Measurements from ENCODE around the gene GAB2. TPM values are rescaled to one million over a fixed set of nuclear protein-coding genes. Genes with fewer than 3 reads are reported as not detected.

The GAB2 gene
- total RNA-seq, 1 experiment from 2014 or later, result 10.0 TPM

DNA sequence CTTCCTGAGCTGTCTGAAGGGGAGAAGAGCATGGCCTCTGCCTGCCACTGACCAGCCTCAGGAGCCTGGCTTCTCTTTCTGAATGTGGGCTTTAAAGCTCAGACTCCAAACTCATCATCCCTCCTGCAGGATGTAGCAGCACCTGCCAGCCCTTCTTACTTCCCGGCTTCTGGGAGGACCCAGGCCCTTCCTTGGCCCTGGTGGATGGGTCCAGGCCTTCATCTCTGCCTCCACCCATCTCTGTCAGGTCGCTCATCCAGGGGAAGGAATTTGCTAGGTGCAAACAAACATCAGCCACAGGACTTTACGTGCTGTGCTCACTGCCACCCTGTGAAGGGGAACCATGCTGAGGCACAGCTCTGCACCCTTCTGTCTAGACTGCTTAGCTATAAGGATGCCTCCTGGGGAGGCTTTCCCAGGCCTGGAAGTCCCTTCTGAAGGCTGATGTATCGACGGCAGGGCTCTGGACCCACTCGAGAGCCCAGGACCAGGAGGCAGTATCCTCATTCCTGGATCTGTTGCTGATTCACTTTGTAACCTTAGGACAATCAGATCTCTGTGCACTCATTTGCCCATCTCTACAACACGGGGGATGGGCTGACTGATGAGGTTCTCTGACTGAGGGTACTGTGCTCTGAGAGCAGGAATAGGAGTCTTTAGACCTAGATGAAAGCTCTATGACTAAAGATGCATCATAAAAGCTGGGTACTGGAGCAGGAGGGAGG lies 198.0 kb downstream of the GAB2 start:
- Histone ChIP-seq H3K27me3 (ENCODE audit: control insufficient read depth, insufficient read depth, low read length) (no peaks in the 10 kb centered on the region), H3K9me3 (ENCODE audit: control insufficient read depth, insufficient read depth, low read depth, low read length) (no peaks in the 10 kb centered on the region), H3K36me3 (ENCODE audit: control insufficient read depth, insufficient read depth, low read length) (no peaks in the 10 kb centered on the region), H3K27ac (ENCODE audit: low read length) (no peak overlapping the region), H3K4me3 (ENCODE audit: low read depth in 2 of 2, low read length in 2 of 2) (no peak overlapping the region), H3K4me1 (ENCODE audit: control insufficient read depth, insufficient read depth, low read length) (no peaks in the 10 kb centered on the region)
- TF ChIP-seq SIN3A (IDR thresholded peaks at IDR 0.05; ENCODE audit: borderline replicate concordance, insufficient read depth, low read depth, low read length) (no peak), TCF7L2 (IDR thresholded peaks at IDR 0.05; ENCODE audit: low read depth, low read length) (no peak), POLR2AphosphoS5 (IDR thresholded peaks at IDR 0.05; ENCODE audit: low read depth, low read length) (no peak)
- TF ChIP-seq, protein P1, sequence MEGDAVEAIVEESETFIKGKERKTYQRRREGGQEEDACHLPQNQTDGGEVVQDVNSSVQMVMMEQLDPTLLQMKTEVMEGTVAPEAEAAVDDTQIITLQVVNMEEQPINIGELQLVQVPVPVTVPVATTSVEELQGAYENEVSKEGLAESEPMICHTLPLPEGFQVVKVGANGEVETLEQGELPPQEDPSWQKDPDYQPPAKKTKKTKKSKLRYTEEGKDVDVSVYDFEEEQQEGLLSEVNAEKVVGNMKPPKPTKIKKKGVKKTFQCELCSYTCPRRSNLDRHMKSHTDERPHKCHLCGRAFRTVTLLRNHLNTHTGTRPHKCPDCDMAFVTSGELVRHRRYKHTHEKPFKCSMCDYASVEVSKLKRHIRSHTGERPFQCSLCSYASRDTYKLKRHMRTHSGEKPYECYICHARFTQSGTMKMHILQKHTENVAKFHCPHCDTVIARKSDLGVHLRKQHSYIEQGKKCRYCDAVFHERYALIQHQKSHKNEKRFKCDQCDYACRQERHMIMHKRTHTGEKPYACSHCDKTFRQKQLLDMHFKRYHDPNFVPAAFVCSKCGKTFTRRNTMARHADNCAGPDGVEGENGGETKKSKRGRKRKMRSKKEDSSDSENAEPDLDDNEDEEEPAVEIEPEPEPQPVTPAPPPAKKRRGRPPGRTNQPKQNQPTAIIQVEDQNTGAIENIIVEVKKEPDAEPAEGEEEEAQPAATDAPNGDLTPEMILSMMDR (IDR thresholded peaks at IDR 0.05), result no peak
- TF ChIP-seq, protein P2, sequence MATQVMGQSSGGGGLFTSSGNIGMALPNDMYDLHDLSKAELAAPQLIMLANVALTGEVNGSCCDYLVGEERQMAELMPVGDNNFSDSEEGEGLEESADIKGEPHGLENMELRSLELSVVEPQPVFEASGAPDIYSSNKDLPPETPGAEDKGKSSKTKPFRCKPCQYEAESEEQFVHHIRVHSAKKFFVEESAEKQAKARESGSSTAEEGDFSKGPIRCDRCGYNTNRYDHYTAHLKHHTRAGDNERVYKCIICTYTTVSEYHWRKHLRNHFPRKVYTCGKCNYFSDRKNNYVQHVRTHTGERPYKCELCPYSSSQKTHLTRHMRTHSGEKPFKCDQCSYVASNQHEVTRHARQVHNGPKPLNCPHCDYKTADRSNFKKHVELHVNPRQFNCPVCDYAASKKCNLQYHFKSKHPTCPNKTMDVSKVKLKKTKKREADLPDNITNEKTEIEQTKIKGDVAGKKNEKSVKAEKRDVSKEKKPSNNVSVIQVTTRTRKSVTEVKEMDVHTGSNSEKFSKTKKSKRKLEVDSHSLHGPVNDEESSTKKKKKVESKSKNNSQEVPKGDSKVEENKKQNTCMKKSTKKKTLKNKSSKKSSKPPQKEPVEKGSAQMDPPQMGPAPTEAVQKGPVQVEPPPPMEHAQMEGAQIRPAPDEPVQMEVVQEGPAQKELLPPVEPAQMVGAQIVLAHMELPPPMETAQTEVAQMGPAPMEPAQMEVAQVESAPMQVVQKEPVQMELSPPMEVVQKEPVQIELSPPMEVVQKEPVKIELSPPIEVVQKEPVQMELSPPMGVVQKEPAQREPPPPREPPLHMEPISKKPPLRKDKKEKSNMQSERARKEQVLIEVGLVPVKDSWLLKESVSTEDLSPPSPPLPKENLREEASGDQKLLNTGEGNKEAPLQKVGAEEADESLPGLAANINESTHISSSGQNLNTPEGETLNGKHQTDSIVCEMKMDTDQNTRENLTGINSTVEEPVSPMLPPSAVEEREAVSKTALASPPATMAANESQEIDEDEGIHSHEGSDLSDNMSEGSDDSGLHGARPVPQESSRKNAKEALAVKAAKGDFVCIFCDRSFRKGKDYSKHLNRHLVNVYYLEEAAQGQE (IDR thresholded peaks at IDR 0.05; ENCODE audit: insufficient read depth in 1 of 2, low read depth in 2 of 2, low read length in 1 of 2), result no peak
- no peak for ATAC-seq
- intact Hi-C loops (cut with micrococcal nuclease; ENCODE audit: unreplicated experiment) (no loop called here), in situ Hi-C loops (cut with HindIII; ENCODE audit: low pct_unique_long_range_greater_than_20kb, low sequenced_read_pairs) (no loop called here)
- DNase-seq (ENCODE audit: low read depth, low spot score), result no peak
- CTCF ChIA-PET, result interaction anchor here (0.8 kb wide), 1 partner anchor 9 kb away, joined by 3 read pairs; no protein-coding TSS in a partner anchor
- no TSS peak for BruUV-seq (replicated peaks)
- POLR2A ChIA-PET, result no interaction called here

DNA sequence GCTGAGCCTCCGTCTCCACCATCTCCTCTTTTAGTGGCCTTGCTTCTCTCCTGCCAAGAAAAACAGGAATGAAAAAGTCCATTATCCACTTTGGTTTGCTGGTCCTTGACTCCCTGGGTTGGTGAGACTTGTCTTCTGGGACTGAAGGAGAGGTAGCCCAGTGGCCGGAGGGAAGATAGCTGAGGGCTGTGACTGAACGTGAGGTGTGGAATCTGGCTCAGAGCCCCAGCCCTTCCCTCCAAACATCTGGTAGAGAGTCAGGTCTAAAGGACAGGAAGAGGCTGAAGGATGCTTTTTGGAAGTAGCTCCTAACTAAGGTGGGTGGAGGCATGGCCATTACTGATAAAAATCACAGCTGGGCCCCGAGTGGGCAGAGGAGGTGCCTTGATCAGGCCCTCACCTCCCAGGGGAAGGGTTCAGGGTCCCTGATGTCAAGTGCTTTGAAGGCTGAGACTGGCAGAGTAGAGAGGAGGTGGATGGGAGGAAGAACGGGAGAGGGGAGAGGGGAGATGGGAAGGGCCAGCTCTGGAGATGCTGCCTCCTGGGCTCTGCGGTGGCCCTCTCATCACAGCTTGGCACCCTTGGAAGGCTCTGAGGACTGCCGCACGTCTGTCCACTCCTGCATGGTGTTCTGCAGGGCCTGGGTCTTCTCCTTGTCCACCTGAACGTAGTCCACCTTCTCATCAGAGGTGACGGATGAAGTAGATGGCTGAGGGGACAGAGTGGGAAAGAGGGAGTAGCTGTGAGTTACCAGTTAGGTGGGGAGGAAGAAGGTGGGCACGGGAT lies 198.7 kb downstream of the GAB2 start:
- no peaks in the 10 kb centered on the region for H3K27me3 ChIP-seq (ENCODE audit: control insufficient read depth, insufficient read depth, low read length)
- H3K27ac ChIP-seq (ENCODE audit: low read length), result no peak overlapping the region
- no peak for ATAC-seq
- H3K9me3 ChIP-seq (ENCODE audit: control insufficient read depth, insufficient read depth, low read depth, low read length), result no peaks in the 10 kb centered on the region
- no TSS peak for BruUV-seq (replicated peaks)
- TF ChIP-seq POLR2AphosphoS5 (IDR thresholded peaks at IDR 0.05; ENCODE audit: low read depth, low read length) (no peak), TCF7L2 (IDR thresholded peaks at IDR 0.05; ENCODE audit: low read depth, low read length) (no peak), SIN3A (IDR thresholded peaks at IDR 0.05; ENCODE audit: borderline replicate concordance, insufficient read depth, low read depth, low read length) (no peak)
- TF ChIP-seq, protein P1 (IDR thresholded peaks at IDR 0.05), result no peak
- TF ChIP-seq, protein P2 (IDR thresholded peaks at IDR 0.05; ENCODE audit: insufficient read depth in 1 of 2, low read depth in 2 of 2, low read length in 1 of 2), result no peak
- no peaks in the 10 kb centered on the region for H3K36me3 ChIP-seq (ENCODE audit: control insufficient read depth, insufficient read depth, low read length)
- ChIA-PET CTCF (interaction anchor here (0.8 kb wide), 1 partner anchor 9 kb away, joined by 3 read pairs; no protein-coding TSS in a partner anchor), POLR2A (no interaction called here)
- intact Hi-C loops (cut with micrococcal nuclease; ENCODE audit: unreplicated experiment), result no loop called here
- in situ Hi-C loops (cut with HindIII; ENCODE audit: low pct_unique_long_range_greater_than_20kb, low sequenced_read_pairs), result no loop called here
- H3K4me1 ChIP-seq (ENCODE audit: control insufficient read depth, insufficient read depth, low read length), result no peaks in the 10 kb centered on the region
- H3K4me3 ChIP-seq (ENCODE audit: low read depth in 2 of 2, low read length in 2 of 2), result no peak overlapping the region
- DNase-seq (ENCODE audit: low read depth, low spot score), result no peak
